Activated CD4-positive, alpha-beta T cell treated with anti-CD3 and anti-CD28 coated beads for 4 hours (primary cell): ENCODE results near the gene NFATC2IP.
"Not testable (repeated sequence)": the region's sequence is repeated elsewhere in the genome, so short reads cannot be mapped to it uniquely, and the experiment has no call there.

Experiments
- DNase-seq, 2 donors: peaks; one replicate each; pipeline ENCODE4 v3.0.0-alpha.2; 2020

NFATC2IP gene

DNA sequence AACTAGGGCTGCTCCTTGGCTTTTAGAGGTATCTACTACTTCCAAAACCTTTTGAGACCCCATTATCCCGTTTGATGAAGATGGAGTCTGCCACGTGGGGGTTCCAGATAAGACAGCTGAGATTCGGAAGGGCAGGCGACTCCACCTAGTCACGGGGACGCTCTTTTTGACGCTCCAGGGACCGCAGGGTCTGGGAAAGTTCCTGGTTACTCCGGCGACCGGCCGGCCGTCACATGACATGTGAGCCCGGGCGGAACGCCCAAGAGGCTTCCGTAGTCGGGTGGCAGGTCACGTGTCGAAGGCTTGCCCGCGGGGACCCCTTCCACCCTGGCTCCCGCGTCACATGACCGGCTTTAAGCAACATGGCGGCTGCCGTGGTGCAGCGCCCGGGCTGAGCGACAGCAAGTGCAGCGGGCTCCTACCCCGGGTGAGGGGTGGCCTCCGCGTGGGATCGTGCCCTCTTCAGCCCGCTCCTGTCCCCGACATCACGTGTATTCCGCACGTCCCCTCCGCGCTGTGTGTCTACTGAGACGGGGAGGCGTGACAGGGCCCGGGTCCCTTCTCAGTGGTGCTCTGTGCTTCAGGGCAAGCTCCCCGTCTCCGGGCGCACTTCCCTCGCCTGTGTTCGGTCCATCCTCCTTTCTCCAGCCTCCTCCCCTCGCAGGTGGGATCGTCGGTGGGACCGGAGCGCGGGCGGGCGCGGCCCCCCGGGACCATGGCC lies 23.9 kb downstream of the NFATC2IP start, which contains the start of gene SPNS1:
Gene SPNS1 (plus strand): TSS at position 342 of the 721 bp plus-strand sequence. CDS start 374 bp downstream, at position 716.
- peak; percentile 88 to 92 for DNase-seq

DNA sequence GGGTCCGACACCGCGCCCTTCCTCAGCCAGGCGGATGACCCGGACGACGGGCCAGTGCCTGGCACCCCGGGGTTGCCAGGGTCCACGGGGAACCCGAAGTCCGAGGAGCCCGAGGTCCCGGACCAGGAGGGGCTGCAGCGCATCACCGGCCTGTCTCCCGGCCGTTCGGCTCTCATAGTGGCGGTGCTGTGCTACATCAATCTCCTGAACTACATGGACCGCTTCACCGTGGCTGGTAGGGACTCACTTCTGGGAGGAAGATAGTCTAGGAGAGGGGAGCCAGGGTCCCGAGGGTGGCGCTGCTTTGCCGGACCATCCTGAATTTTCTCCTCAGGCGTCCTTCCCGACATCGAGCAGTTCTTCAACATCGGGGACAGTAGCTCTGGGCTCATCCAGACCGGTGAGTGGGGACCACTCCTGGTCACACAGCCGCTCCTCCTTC lies 24.4 kb downstream of the NFATC2IP start:
- no peak for DNase-seq

DNA sequence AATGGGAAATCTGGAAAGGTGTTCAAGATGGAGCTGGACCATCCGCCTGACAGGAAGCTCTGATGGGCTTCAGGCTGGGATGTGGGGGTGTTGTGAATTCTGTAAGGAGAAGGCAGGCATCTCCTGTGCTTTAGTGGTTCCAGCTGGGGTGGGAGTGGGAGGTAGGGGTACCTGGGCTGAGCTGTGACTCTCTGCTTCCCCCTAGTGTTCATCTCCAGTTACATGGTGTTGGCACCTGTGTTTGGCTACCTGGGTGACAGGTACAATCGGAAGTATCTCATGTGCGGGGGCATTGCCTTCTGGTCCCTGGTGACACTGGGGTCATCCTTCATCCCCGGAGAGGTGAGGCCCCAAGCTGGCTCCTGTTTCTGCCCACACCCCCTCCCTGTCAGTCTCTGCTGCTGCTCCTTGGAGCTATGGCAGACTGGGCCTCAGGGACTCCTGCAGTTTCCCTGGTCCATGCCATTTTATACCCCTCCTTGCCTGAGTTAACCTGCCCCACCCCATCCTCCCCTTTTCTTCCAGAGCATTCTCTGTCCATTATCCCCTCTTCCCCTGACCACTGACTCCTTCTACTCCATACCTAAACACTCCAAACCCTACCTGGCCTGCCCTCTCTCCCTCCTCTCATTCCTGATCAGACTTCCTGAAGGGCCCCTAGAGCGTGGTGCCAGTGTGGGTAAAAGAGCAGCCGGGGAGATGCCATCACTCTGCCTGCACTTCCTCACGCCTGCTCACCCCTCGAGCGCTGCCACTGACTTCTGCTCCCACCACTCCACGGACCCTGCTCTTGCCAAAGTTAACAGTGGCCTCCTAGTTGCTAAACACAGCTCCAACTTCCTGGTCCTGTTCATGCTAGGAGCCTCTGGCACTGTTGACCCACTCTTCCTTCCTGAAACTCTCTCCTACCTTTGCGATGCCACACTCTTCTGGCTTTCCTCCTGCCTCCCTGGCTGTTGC lies 27.2 kb downstream of the NFATC2IP start:
- peak; percentile 30 to 47 for DNase-seq

DNA sequence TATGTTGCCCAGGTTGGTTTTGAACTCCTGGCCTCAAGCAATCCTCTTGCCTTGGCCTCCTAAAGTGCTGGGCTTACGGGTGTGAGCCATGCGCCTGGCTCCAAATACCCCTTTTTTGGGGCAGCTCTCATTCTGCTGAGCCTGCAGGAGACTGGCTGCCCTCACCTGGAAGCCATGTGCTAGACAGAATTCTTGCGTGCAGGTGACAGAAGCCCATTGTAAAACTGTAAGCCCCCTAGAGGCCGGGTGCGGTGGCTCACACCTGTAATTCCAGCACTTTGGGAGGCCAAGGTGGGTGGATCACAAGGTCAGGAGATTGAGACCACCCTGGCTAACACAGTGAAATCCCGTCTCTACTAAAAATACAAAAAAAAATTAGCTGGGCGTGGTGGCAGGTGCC lies 29.6 kb downstream of the NFATC2IP start:
- DNase-seq: not testable (repeated sequence)

DNA sequence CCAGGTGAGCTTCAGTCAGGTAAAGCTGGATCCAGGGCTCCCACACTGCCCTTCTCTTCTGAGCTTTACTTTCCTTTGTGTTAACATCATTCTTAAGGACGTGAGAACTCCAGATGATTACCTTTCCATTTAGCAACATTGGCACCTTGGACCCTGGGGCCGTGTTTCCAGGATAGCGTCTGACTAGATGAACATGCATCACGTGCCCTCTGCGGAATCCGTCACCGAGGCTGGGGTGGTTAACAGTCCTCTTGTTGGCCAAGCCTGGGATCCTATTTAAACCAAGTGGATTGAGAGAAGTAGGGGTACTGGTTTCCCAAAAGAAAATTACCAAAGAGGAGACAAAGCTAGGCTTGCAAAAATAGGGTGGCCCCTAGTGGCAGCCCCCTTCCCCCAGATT lies 30.2 kb downstream of the NFATC2IP start:
- DNase-seq: no peak

DNA sequence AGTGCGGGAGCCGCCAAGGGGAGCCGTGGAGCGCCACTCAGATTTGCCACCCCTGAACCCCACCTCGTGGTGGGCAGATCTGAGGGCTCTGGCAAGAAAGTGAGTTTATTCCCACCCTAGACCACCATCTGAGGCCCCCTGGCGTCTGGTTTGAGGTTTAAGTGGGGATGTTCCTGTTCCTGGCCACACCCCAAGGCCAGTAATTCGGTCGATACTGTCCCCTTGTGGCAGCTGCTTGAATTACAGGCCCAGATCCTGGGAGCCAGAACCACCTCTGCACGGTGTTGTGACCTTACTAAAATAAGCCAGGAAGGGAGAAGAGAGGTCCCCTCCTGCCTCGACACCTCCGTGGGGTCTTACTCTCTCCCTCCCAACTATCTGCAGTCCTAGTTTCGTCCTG lies 30.8 kb downstream of the NFATC2IP start:
- DNase-seq: no peak

DNA sequence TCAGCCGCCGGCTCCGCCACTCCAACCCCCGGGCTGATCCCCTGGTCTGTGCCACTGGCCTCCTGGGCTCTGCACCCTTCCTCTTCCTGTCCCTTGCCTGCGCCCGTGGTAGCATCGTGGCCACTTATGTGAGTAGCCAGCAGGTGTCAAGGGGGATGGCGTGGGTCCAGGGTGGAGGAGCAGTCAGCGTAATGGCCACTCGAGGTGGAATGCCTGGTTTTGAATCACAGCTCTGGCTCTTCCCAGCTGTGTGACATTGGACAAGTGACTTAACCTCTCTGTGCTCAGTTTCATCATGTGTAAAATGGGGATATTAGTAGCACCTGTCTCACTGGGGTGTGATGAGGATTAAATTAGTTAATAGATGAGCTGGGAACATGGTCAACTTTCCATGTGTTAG lies 31.7 kb downstream of the NFATC2IP start:
- no peak for DNase-seq

DNA sequence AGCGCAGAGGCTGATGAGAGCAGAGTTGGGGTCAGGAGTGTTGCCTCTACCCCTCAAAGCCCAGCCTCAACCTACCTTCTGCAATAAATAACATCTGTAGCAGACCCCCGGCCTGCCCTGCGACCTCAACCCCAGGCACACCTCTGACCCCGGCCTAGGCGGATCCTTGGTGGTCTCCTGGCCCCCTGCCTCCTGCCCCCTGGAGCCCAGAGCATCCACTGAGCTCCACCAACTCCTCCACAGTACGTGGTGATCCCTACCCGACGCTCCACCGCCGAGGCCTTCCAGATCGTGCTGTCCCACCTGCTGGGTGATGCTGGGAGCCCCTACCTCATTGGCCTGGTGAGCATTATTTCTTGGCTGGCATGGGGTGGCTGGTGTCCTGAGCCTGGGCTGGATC lies 32.2 kb downstream of the NFATC2IP start:
- DNase-seq: no peak

DNA sequence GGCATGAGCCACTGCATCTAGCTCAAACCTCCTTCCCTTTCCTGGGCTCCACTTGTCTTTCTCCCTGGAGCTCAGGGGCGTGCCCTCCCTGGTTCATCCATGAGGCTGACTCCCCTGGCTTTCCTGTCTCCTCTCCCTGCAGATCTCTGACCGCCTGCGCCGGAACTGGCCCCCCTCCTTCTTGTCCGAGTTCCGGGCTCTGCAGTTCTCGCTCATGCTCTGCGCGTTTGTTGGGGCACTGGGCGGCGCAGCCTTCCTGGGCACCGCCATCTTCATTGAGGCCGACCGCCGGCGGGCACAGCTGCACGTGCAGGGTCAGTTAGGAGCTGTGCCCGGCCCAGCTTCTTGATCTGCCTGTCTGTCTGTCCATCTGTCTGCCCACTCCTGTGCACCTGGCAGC lies 32.9 kb downstream of the NFATC2IP start:
- DNase-seq: no peak

DNA sequence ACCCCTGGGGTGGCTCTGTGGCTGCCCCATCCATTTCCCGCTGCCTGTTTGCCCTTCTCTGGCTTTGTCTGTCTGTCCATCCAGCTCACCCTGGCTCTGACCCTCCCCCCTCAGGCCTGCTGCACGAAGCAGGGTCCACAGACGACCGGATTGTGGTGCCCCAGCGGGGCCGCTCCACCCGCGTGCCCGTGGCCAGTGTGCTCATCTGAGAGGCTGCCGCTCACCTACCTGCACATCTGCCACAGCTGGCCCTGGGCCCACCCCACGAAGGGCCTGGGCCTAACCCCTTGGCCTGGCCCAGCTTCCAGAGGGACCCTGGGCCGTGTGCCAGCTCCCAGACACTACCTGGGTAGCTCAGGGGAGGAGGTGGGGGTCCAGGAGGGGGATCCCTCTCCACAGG lies 33.4 kb downstream of the NFATC2IP start:
- no peak for DNase-seq

DNA sequence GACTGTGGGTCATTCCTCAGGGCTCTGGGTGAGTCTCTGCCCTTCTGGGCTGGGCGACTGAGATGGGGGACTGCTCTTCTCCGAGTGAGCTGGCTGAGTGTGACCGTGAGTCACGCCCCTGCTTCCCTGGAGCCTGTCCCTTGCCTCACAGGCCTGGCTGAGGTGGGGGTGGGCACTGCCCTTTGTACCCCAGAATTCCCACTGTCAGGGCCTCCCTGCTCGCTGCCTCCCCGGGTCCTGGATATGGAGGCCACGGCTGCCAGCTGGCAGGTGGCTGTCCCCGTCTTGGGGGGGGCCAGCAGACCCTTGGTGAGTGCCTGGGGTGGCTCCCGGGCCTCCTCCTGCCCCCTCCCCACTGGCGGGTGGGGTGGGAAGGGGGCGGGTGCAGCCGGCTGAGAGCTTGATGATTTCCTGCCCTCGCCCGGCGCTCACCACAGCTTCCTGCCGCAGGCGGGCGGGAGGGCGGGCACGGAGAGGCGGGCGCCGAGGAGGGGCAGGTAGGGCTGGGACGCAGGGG lies 33.9 kb downstream of the NFATC2IP start, which contains the start of gene LAT:
Gene LAT (plus strand): TSS at position 434 of the 517 bp plus-strand sequence. CDS start 366 bp downstream, outside the sequence.
- DNase-seq: peak; percentile 75 to 78

DNA sequence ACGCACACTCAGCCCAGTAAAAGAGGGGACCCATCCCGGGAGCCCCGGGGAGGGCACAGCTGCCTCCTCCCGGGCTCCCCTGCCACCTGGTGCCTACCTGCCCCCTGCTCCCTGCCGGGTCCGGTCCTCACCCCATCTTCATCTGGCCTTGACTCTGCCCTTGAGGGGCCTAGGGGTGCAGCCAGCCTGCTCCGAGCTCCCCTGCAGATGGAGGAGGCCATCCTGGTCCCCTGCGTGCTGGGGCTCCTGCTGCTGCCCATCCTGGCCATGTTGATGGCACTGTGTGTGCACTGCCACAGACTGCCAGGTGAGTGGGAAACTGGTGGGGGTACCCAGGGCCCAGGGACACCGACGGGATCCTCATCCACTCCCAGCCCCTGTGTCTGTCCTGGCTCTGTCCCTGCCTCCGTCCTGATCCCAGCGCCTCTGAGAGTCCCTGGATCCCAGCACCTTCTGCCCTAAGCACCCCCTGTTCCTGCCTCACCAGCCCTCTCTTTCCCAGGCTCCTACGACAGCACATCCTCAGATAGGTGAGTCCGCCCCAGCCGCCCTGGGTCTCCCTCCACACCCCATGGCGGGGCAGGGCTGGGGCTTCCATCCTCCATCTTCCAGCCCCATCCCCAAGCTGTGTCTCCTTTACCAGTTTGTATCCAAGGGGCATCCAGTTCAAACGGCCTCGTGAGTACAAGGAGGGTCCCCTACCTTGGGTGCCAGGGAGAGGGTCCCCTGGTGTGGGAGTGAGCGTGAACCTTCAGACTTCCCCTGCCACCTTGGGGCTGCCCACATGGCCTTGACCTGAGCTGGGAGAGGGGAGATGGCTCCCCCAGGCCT lies 34.7 kb downstream of the NFATC2IP start:
- DNase-seq: no peak

DNA sequence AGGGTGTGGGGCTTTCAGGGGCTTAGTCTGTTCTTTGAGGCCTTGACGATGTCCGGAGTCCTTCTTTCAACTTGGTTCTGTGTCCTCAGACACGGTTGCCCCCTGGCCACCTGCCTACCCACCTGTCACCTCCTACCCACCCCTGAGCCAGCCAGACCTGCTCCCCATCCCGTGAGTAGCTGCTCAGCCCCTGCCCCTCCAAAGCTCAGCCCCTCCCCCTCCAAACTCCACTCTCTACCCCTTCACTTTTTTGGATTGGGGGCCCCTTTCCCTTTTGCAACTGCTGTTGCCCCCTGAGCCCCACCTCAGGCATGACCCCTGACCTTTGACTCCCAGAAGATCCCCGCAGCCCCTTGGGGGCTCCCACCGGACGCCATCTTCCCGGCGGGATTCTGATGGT lies 35.3 kb downstream of the NFATC2IP start:
- no peak for DNase-seq

DNA sequence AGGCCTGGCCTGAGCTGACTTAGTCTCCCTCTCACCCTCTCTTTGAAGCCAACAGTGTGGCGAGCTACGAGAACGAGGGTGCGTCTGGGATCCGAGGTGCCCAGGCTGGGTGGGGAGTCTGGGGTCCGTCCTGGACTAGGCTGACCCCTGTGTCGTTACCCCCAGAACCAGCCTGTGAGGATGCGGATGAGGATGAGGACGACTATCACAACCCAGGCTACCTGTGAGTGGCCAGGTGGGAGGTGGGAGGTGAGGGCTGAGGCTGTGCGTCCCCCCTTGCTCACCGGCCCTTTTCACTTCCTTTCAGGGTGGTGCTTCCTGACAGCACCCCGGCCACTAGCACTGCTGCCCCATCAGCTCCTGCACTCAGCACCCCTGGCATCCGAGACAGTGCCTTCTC lies 35.8 kb downstream of the NFATC2IP start:
- no peak for DNase-seq

DNA sequence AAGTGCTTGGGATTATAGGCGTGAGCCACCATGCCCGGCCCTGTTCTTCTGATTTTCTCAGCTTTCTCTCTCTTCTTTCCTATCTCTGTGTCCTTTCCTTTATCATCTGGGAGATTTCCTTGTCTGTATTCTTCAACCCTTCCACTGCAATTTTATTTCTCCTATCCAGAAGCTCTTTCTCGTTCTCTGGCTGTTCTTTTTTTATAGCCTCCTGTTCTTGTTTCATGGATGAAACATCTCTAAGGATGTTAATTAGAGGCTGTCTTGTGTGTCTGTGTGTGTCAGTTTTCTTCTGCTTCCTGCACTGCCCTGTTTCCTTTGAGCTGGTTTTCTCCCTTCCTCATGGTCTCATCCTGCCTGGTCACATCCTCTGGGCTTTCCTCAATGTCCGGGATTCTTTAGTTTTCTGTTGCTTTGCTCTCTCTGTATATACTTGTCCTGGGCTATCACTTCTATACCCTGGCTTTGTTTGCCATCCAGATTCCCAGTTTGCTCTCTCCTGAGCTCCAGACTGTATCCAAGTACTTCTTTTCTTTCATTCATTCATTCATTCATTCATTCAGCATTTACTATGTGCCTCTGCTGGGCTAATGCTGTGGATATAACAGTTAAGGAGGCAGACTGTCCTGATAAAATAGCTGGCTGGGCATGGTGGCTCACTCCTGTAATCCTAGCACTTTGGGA lies 36.6 kb downstream of the NFATC2IP start:
- no peak for DNase-seq

DNA sequence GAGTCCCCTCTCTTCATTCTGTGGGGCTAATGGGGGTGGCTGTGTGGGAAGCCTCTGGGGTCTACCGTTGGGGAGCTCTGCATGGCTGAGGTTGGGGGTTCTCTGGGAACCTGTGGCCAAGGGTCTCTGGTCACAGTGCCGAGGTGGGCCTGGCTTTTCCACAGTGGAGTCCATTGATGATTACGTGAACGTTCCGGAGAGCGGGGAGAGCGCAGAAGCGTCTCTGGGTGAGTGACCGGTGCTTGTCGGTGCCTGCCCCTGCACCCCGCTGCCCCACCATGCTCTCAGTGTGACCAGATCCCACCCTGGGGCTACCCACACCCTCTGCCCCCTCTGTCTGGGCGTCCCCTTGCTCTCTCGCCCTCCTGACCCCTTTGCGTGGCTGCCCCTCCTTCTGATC lies 38.6 kb downstream of the NFATC2IP start:
- no peak for DNase-seq

DNA sequence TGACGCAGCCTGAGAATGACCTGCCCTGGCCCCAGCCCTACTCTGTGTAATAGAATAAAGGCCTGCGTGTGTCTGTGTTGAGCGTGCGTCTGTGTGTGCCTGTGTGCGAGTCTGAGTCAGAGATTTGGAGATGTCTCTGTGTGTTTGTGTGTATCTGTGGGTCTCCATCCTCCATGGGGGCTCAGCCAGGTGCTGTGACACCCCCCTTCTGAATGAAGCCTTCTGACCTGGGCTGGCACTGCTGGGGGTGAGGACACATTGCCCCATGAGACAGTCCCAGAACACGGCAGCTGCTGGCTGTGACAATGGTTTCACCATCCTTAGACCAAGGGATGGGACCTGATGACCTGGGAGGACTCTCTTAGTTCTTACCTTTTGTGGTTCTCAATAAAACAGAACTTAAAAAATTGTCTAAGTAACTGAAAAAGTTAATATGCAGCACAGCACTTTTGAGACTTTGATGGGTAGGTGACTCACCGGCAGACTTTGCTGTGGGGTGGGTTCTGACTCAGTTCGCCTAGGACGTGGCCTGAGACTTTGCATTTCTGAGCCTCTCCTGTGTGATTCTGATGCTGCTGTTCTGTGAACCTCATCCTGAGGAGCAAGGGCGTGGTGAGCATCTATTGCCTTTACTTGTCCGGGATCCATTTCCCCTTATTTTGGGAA lies 39.8 kb downstream of the NFATC2IP start:
- peak; percentile 71 to 75 for DNase-seq

DNA sequence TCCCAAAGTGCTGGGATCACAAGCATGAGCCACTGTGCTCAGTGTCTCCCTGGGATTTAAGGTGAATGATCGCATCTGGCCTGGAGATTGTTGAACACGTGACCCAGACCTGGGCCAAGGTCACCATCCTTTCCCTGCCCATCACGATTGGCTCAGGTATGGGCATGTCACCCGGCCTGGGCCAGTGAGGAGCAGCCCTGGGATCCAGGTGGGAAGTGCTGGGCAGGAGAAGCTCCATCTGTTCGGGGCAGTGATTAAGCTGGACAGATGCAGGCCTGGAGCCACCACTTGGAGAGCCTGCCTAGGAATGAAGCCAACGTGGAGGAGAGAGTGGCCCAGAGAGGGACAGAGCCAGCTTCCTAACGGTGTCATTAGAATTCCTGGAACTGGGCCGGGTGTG lies 41.0 kb downstream of the NFATC2IP start:
- DNase-seq: no peak

DNA sequence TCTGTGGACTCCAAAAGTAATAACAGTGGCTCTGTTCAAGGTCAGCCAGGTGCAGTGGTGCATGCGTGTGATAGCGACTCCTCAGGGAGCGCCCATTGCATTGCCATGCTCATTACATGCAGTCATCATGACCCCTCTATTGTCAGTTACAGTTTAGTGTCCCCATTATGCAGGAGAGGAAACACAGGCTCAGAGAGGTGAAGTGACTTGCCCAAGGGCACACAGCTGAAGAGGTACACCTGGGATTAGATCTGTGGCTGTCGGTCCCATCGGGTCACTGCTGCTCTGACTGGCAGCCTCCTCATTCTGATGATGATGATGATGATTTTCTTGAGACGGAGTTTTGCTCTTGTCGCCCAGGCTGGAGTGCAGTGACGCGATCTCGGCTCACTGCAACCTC lies 41.8 kb downstream of the NFATC2IP start:
- no peak for DNase-seq

DNA sequence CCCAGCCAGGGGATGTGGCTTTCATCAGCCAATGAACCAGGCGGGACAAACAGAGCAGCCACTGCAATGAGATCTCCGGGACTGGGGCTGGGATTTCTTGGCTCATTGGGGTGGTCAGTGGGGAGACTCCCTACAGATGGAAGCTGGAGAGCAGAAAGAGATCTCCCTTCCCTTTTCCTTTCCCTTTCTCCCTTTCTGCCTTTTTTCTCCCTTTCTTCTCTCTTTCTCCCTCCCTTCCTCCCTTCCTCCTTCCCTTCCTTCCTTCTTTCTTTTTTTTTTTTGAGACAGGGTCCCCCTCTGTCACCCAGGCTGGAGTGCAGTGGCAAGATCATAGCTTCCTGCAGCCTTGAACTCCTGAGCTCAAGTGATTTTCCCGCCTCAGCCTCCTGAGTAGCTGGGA lies 48.1 kb downstream of the NFATC2IP start:
- DNase-seq: no peak

DNA sequence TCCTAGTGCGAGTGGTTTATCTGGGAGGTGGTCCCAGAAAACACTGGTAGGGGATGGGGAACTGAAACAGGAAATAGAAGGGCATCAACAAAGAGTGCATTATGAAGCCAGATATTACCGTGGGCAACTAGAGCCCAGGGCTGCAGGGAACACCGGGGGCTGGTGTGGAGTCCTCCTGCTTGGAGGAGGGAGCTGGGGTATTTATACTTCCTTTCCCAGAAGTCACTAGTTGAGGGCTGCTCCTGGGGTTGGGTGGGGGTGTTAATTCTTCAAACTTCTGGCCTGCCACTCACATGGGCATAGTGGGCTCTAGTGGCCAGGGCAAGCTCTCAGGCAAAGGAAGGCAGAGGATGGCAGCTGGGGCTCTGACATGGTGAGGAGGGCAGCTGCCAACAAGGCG lies 48.8 kb downstream of the NFATC2IP start:
- DNase-seq: no peak
